COLO668 (cell line): ENCODE measurements around the gene OSCP1.
"Not testable (repeated sequence)": the region's sequence is repeated elsewhere in the genome, so short reads cannot be mapped to it uniquely, and the experiment has no call there.

Experiments
- DNase-seq: peaks from one replicate; lab custom pipeline; 2025; ENCODE audit not compliant: unreplicated experiment; lab: John Stamatoyannopoulos, UW

Gene OSCP1

GRCh38 chr1:36450270-36450918 lies at the start of gene OSCP1:
TSS of gene OSCP1 (minus strand) at chr1:36450451. CDS start at chr1:36450369, 82 bp downstream.
- peak; percentile 99 for DNase-seq

GRCh38 chr1:36497207-36497606 lies 47.0 kb upstream of the OSCP1 start:
- DNase-seq: no peak

- no peak for DNase-seq
Measured at GRCh38 chr1:36494971-36495370, 44.7 kb upstream of the OSCP1 start.

GRCh38 chr1:36493524-36493923 lies 43.3 kb upstream of the OSCP1 start:
- DNase-seq: no peak

GRCh38 chr1:36492491-36492890 lies 42.2 kb upstream of the OSCP1 start:
- no peak for DNase-seq

- DNase-seq: not testable (repeated sequence)
Measured at GRCh38 chr1:36489258-36490051, 39.2 kb upstream of the OSCP1 start.

- no peak for DNase-seq
Measured at GRCh38 chr1:36487906-36488305, 37.7 kb upstream of the OSCP1 start.

GRCh38 chr1:36487336-36487725 lies 37.1 kb upstream of the OSCP1 start:
- not testable (repeated sequence) for DNase-seq

- peak; percentile 95 for DNase-seq
Measured at GRCh38 chr1:36486439-36487335, 36.4 kb upstream of the OSCP1 start.

GRCh38 chr1:36486093-36486438 lies 35.8 kb upstream of the OSCP1 start:
- DNase-seq: no peak

- DNase-seq: no peak
Measured at GRCh38 chr1:36484099-36484498, 33.8 kb upstream of the OSCP1 start.

- DNase-seq: no peak
Measured at GRCh38 chr1:36482724-36483388, 32.6 kb upstream of the OSCP1 start, which contains the start of gene CSF3R. TSS of gene CSF3R (minus strand) at chr1:36482913. CDS start at chr1:36479496, 3,417 bp downstream.

- no peak for DNase-seq
Measured at GRCh38 chr1:36481771-36482723, 31.8 kb upstream of the OSCP1 start.

GRCh38 chr1:36481091-36481490 lies 30.8 kb upstream of the OSCP1 start:
- no peak for DNase-seq

- no peak for DNase-seq
Measured at GRCh38 chr1:36480161-36480560, 29.9 kb upstream of the OSCP1 start.

- DNase-seq: no peak
Measured at GRCh38 chr1:36479505-36480051, 29.3 kb upstream of the OSCP1 start.

GRCh38 chr1:36477615-36478014 lies 27.4 kb upstream of the OSCP1 start:
- not testable (repeated sequence) for DNase-seq

- DNase-seq: no peak
Measured at GRCh38 chr1:36476945-36477344, 26.7 kb upstream of the OSCP1 start.

GRCh38 chr1:36475910-36476604 lies 25.8 kb upstream of the OSCP1 start:
- no peak for DNase-seq
